Type B pancreatic cell (in vitro differentiated cells): ENCODE results near the gene TCHP. TPM values are rescaled to one million over a fixed set of nuclear protein-coding genes. Genes with fewer than 3 reads are reported as not detected.

Experiments
- DNase-seq: peaks from one replicate; pipeline ENCODE4 v3.0.0; 2021; ENCODE audit warnings: mixed read lengths; ENCODE audit not compliant: unreplicated experiment; ENCODE audit errors: extremely low spot score
- H3K27ac Mint-ChIP-seq: 2 replicates; pipeline ENCODE4 v1.8.0; 2021; ENCODE audit warnings: mild to moderate bottlenecking, mixed read lengths
- H3K27me3 Mint-ChIP-seq: 2 replicates; pipeline ENCODE4 v1.8.0; 2021; ENCODE audit warnings: mixed read lengths
- H3K36me3 Mint-ChIP-seq: 2 replicates; pipeline ENCODE4 v1.8.0; 2021; ENCODE audit warnings: mixed read lengths
- H3K4me1 Mint-ChIP-seq: one replicate; pipeline ENCODE4 v1.8.0; 2021; ENCODE audit warnings: mixed read lengths; ENCODE audit not compliant: unreplicated experiment
- H3K4me3 Mint-ChIP-seq: 2 replicates; pipeline ENCODE4 v1.8.0; 2021; ENCODE audit warnings: mild to moderate bottlenecking, mixed read lengths
- H3K9me3 Mint-ChIP-seq: 2 replicates; pipeline ENCODE4 v1.8.0; 2021; ENCODE audit warnings: mixed read lengths
- CTCF ChIP-seq: fragments of 200-600 bp; sonication (generic); conservative IDR thresholded peaks from 2 replicates; pipeline ENCODE4 v1.5.0; 2021; ENCODE audit warnings: antibody characterized with exemption, mild to moderate bottlenecking
- total RNA-seq: library from RNA; stranded (reverse); gene quantifications from 2 replicates; pipeline ENCODE4 v1.2.1, GENCODE V29; 2021; ENCODE audit warnings: low replicate concordance

Gene TCHP
- total RNA-seq, 1 donor from 2014 or later, result 21.6 TPM

GRCh38 chr12:109880043-109880931 lies 19.8 kb upstream of the TCHP start, which contains the start of gene GLTP:
Gene GLTP, minus strand, starts transcription at chr12:109880541. Its CDS starts 167 bp downstream, at chr12:109880374.
- peak; percentile 71 for TF ChIP-seq CTCF
- H3K4me1 Mint-ChIP-seq, result peaks cover 44% of the 10 kb centered on the region
- no peaks in the 10 kb centered on the region for H3K9me3 Mint-ChIP-seq
- H3K36me3 Mint-ChIP-seq, result no peaks in the 10 kb centered on the region
- H3K27ac Mint-ChIP-seq, result peak within 1 kb of the TSS; percentile 95
- H3K4me3 Mint-ChIP-seq, result peak within 1 kb of the TSS; percentile 98
- peak; percentile 92 for DNase-seq
- peaks cover 19% of the 10 kb centered on the region for H3K27me3 Mint-ChIP-seq

GRCh38 chr12:109880938-109881337 lies 19.1 kb upstream of the TCHP start:
- Mint-ChIP-seq H3K27ac (peak overlapping the region; percentile 95), H3K27me3 (peaks cover 19% of the 10 kb centered on the region), H3K9me3 (no peaks in the 10 kb centered on the region), H3K36me3 (no peaks in the 10 kb centered on the region), H3K4me3 (peak overlapping the region; percentile 91), H3K4me1 (peaks cover 38% of the 10 kb centered on the region)
- no peak for TF ChIP-seq CTCF
- no peak for DNase-seq

DNA sequence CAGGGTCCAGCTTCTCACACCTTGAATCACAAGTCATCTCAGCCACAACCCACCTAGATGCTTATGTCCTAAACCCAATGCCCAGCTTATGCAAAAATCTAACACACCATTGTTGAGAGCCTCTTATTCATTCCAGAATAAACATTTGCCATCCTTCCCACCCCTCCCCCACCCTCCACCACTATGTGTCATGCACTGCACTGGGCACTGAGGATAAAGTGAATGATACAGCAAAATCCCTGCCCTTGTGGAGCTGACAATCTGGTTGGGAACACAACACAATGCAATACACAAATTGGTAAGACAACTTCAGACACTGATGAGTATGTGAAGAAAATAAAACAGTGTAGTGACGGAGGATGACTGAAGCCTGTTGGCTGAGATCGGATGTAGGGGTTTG lies 18.3 kb upstream of the TCHP start:
- H3K9me3 Mint-ChIP-seq, result no peaks in the 10 kb centered on the region
- DNase-seq, result no peak
- no peak for TF ChIP-seq CTCF
- no peaks in the 10 kb centered on the region for H3K36me3 Mint-ChIP-seq
- H3K27ac Mint-ChIP-seq, result peak overlapping the region; percentile 95
- peak overlapping the region; percentile 91 for H3K4me3 Mint-ChIP-seq
- peaks cover 38% of the 10 kb centered on the region for H3K4me1 Mint-ChIP-seq
- peaks cover 19% of the 10 kb centered on the region for H3K27me3 Mint-ChIP-seq

DNA sequence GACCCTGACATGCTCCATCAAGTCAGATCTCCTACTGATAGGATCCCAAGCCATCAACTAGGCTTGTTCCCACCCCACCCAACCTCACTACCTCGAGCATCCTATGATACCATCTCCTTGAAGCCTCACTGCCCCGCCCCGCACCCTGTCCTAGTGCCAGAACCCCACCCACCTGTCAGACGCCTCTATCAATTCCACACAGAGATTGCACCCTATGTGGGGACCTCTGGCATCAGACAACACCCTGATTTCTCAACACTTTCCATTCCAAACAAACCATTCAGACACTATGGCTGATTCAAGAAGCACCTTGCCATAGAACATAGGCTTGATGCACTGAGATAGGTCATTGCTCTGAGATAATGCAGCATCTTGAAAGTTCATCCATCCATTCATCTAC lies 16.6 kb upstream of the TCHP start:
- Mint-ChIP-seq H3K4me3 (peak overlapping the region; percentile 7), H3K9me3 (no peaks in the 10 kb centered on the region)

DNA sequence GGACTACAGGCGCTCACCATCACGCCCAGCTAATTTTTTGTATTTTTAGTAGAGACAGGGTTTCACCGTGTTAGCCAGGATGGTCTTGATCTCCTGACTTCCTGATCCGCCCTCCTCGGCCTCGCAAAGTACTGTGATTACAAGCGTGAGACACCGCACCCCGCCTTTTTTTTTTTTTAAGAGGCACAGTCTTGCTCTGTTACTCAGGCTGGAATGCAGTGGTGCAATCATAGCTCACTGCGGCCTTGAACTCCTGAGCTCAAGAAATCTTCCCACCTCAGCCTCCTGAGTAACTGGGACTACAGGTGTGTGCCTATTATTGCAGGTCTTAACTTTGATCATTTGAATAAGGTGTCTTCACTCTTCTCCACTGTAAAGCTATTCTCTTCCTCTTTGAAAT lies 14.5 kb upstream of the TCHP start:
- H3K4me3 Mint-ChIP-seq, result no peak overlapping the region
- peaks cover 14% of the 10 kb centered on the region for H3K4me1 Mint-ChIP-seq

More for the DNA sequence above, 16.6 kb upstream of the TCHP start:
- no peak for DNase-seq
- peak overlapping the region; percentile 62 for H3K27ac Mint-ChIP-seq
- no peak for TF ChIP-seq CTCF
- peaks cover 22% of the 10 kb centered on the region for H3K4me1 Mint-ChIP-seq
- peaks cover 19% of the 10 kb centered on the region for H3K27me3 Mint-ChIP-seq
- no peaks in the 10 kb centered on the region for H3K36me3 Mint-ChIP-seq

More for the DNA sequence above, 14.5 kb upstream of the TCHP start:
- Mint-ChIP-seq H3K36me3 (no peaks in the 10 kb centered on the region), H3K9me3 (no peaks in the 10 kb centered on the region), H3K27me3 (peaks cover 19% of the 10 kb centered on the region), H3K27ac (peak overlapping the region; percentile 41)
- TF ChIP-seq CTCF, result no peak
- DNase-seq, result no peak
